HG03354 (cell line): ENCODE measurements around the gene SUPT4H1.

ENCODE experiments used
- ATAC-seq: cut with Tn5 transposase; IDR thresholded peaks from one replicate; pipeline ENCODE4 v1.9.1; 2021; ENCODE audit warnings: mild to moderate bottlenecking; ENCODE audit not compliant: unreplicated experiment, poor library complexity, severe bottlenecking

The SUPT4H1 gene

GRCh38 chr17:58365185-58365979 is 13.4 kb upstream of the SUPT4H1 start:
- ATAC-seq = no peak

- ATAC-seq = no peak
These were observed 12.4 kb upstream of the SUPT4H1 start for GRCh38 chr17:58364270-58364942.

- ATAC-seq = no peak
These were observed 11.6 kb upstream of the SUPT4H1 start for GRCh38 chr17:58363457-58364185.

GRCh38 chr17:58362368-58363014 is 10.5 kb upstream of the SUPT4H1 start:
- ATAC-seq = no peak

GRCh38 chr17:58360296-58361063 is 8.5 kb upstream of the SUPT4H1 start:
- ATAC-seq = no peak

- ATAC-seq = no peak
These were observed 6.6 kb upstream of the SUPT4H1 start for GRCh38 chr17:58358408-58359172.

GRCh38 chr17:58357312-58358297 is 5.6 kb upstream of the SUPT4H1 start:
- no peak for ATAC-seq

GRCh38 chr17:58356231-58356630 is 4.2 kb upstream of the SUPT4H1 start:
- ATAC-seq = no peak

- no peak for ATAC-seq
These were observed 2.7 kb upstream of the SUPT4H1 start for GRCh38 chr17:58354541-58355216.

- no peak for ATAC-seq
These were observed 1.4 kb upstream of the SUPT4H1 start for GRCh38 chr17:58353389-58353825.

- ATAC-seq = no peak
These were observed 791 bp upstream of the SUPT4H1 start for GRCh38 chr17:58352596-58353388.

GRCh38 chr17:58351182-58351581 is 819 bp downstream of the SUPT4H1 start:
- ATAC-seq = no peak

GRCh38 chr17:58348038-58348437 is 4.0 kb downstream of the SUPT4H1 start:
- ATAC-seq = no peak

GRCh38 chr17:58345500-58345899 is 6.5 kb downstream of the SUPT4H1 start:
- no peak for ATAC-seq

GRCh38 chr17:58344791-58345157 is 7.2 kb downstream of the SUPT4H1 start:
- peak; percentile 40 for ATAC-seq

- ATAC-seq = peak; percentile 91
These were observed 7.8 kb downstream of the SUPT4H1 start for GRCh38 chr17:58344047-58344790.
